Measurements from ENCODE around the gene NEK1.
"Not testable (repeated sequence)": the region's sequence is repeated elsewhere in the genome, so short reads cannot be mapped to it uniquely, and the experiment has no call there.

Gene NEK1

GRCh38 chr4:169594560-169595195, 17.7 kb downstream of the NEK1 start:
- no peak for DNase-seq

GRCh38 chr4:169593050-169593560, 19.3 kb downstream of the NEK1 start:
- DNase-seq, result no peak

- DNase-seq, result no peak
Measured at GRCh38 chr4:169583563-169583962, 28.8 kb downstream of the NEK1 start.

- DNase-seq, result no peak
Measured at GRCh38 chr4:169582706-169583105, 29.7 kb downstream of the NEK1 start.

GRCh38 chr4:169582203-169582602, 30.2 kb downstream of the NEK1 start:
- DNase-seq, result no peak

- DNase-seq, result no peak
Measured at GRCh38 chr4:169573889-169574288, 38.5 kb downstream of the NEK1 start.

GRCh38 chr4:169571435-169571834, 40.9 kb downstream of the NEK1 start:
- DNase-seq, result no peak

GRCh38 chr4:169571012-169571411, 41.4 kb downstream of the NEK1 start:
- DNase-seq, result not testable (repeated sequence)

GRCh38 chr4:169570266-169570665, 42.1 kb downstream of the NEK1 start:
- not testable (repeated sequence) for DNase-seq

GRCh38 chr4:169569188-169569587, 43.2 kb downstream of the NEK1 start:
- DNase-seq, result not testable (repeated sequence)

GRCh38 chr4:169567916-169568315, 44.5 kb downstream of the NEK1 start:
- no peak for DNase-seq

- DNase-seq, result no peak
Measured at GRCh38 chr4:169566021-169566818, 46.2 kb downstream of the NEK1 start.

GRCh38 chr4:169565606-169566005, 46.8 kb downstream of the NEK1 start:
- no peak for DNase-seq

- DNase-seq, result no peak
Measured at GRCh38 chr4:169557061-169557636, 55.2 kb downstream of the NEK1 start.

- not testable (repeated sequence) for DNase-seq
Measured at GRCh38 chr4:169546548-169546947, 65.8 kb downstream of the NEK1 start.

GRCh38 chr4:169540774-169541173, 71.6 kb downstream of the NEK1 start:
- DNase-seq, result no peak

- no peak for DNase-seq
Measured at GRCh38 chr4:169530048-169530447, 82.3 kb downstream of the NEK1 start.

- DNase-seq, result no peak
Measured at GRCh38 chr4:169523796-169524195, 88.6 kb downstream of the NEK1 start.

- no peak for DNase-seq
Measured at GRCh38 chr4:169510617-169511016, 101.8 kb downstream of the NEK1 start.

- DNase-seq, result no peak
Measured at GRCh38 chr4:169506903-169507302, 105.5 kb downstream of the NEK1 start.

GRCh38 chr4:169499907-169500306, 112.5 kb downstream of the NEK1 start:
- not testable (repeated sequence) for DNase-seq

- DNase-seq, result not testable (repeated sequence)
Measured at GRCh38 chr4:169494234-169494633, 118.1 kb downstream of the NEK1 start.

- DNase-seq, result no peak
Measured at GRCh38 chr4:169493164-169493524, 119.2 kb downstream of the NEK1 start.
